Osteoblast (primary cell): ENCODE results near the gene RHBG. TPM values are rescaled to one million over a fixed set of nuclear protein-coding genes. Genes with fewer than 3 reads are reported as not detected.
"Not testable (repeated sequence)": the region's sequence is repeated elsewhere in the genome, so short reads cannot be mapped to it uniquely, and the experiment has no call there.

Experiments used
- DNase-seq: peaks from one replicate; pipeline ENCODE4 v3.0.0; 2011; ENCODE audit warnings: low spot score, mixed read lengths; ENCODE audit not compliant: insufficient read length; ENCODE audit errors: missing footprints
- H2AFZ ChIP-seq: 2 replicates; pipeline ENCODE4 v1.6.0; 2011; ENCODE audit warnings: mild to moderate bottlenecking, low read length
- H3K27ac ChIP-seq: 2 replicates; pipeline ENCODE4 v1.5.1; 2011; ENCODE audit warnings: mild to moderate bottlenecking, low read depth, low read length, moderate library complexity
- H3K27me3 ChIP-seq: 2 replicates; pipeline ENCODE4 v1.6.0; 2012; ENCODE audit warnings: mild to moderate bottlenecking, control low read depth, inconsistent platforms, low read length, moderate library complexity; ENCODE audit not compliant: insufficient read depth
- H3K36me3 ChIP-seq: 2 replicates; pipeline ENCODE4 v1.5.1; 2011; ENCODE audit warnings: mild to moderate bottlenecking, low read length, control low read depth, moderate library complexity; ENCODE audit not compliant: insufficient read depth
- H3K4me1 ChIP-seq: 2 replicates; pipeline ENCODE4 v1.5.1; 2011; ENCODE audit warnings: mild to moderate bottlenecking, low read length, control low read depth, moderate library complexity; ENCODE audit not compliant: insufficient read depth
- H3K4me2 ChIP-seq: 2 replicates; pipeline ENCODE4 v1.6.0; 2011; ENCODE audit warnings: mild to moderate bottlenecking, low read length; ENCODE audit not compliant: insufficient read depth
- H3K4me3 ChIP-seq: fragments of 200-600 bp; sonication (generic); 3 replicates; pipeline ENCODE4 v1.5.1; 2012; ENCODE audit warnings: mild to moderate bottlenecking, low read length, inconsistent platforms; ENCODE audit not compliant: insufficient read depth
- H3K79me2 ChIP-seq: 2 replicates; pipeline ENCODE4 v1.6.0; 2012; ENCODE audit warnings: mild to moderate bottlenecking, low read length, control low read depth, inconsistent platforms; ENCODE audit not compliant: insufficient read depth
- H3K9me3 ChIP-seq: 2 replicates; pipeline ENCODE4 v1.5.1; 2011; ENCODE audit warnings: low read depth, low read length, control low read depth
- H4K20me1 ChIP-seq: 2 replicates; pipeline ENCODE4 v1.6.0; 2012; ENCODE audit warnings: mild to moderate bottlenecking, low read length, control low read depth; ENCODE audit not compliant: insufficient read depth
- CTCF ChIP-seq: IDR thresholded peaks from 2 replicates; pipeline ENCODE4 v1.5.1; 2011; ENCODE audit warnings: mild to moderate bottlenecking, low read depth, low read length, moderate library complexity; ENCODE audit errors: extremely low read depth
- total RNA-seq: library from RNA; depleted of rRNA; stranded (reverse); fragments of >200 nt; gene quantifications from 2 replicates; pipeline ENCODE4 v1.2.3, GENCODE V29; 2012

Gene RHBG
- total RNA-seq, 1 donor, result not detected

DNA sequence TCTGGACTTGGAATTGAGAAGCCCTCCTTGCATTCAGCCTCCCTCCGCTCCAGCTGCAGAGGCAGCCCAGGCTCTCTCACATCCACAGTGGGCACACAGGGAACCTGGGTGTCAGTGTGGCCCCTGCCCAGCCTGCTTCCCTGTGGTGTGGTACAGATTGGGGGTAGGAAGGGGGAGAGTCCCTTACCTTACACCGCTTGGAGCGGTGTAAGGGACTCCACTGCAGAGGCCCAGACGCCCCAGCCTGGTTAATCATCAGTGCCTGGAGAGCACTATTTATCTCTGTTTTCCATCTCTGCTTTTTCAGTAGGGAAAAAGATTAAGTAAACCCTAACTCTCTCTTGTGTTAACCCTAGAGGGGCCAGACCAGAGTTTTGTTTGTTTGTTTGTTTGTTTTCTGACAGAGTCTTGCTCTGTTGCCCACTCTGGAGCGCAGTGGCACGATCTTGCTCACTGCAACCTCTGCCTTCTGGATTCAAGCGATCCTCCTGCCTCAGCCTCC, 803 bp upstream of the RHBG start:
- H3K27ac ChIP-seq, result no peak overlapping the region
- TF ChIP-seq CTCF, result no peak
- DNase-seq, result no peak

DNA sequence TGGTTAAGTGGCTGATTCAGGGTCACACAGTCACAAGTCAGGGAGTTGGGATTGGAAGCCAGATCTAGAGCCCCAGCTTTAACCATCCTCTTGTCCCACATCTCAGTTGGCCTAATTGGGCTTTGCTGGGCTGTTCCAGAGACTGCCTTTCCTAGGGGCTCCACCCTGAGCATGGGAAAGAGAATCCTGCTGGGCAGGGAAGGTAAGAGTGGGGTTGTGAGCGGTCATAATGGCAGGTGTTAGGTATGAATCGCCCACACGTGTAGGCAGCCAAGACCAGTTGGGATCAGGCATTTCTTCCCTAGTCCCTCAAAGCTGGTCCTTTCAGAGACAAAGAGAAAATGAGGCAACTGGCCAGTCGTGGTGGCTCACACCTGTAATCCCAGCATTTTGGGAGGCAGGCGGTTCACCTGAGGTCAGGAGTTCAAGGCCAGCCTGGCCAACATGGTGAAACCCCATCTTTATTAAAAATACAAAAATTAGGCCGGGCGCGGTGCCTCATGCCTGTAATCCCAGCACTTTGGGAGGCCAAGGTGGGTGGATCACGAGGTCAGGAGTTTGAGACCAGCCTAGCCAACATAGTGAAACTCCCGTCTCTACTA, 775 bp downstream of the RHBG start:
- not testable (repeated sequence) for H2AFZ ChIP-seq, H3K27ac ChIP-seq, H3K9me3 ChIP-seq, DNase-seq, H3K4me3 ChIP-seq, H3K36me3 ChIP-seq, H3K79me2 ChIP-seq, H4K20me1 ChIP-seq
- peaks cover 40% of the 10 kb centered on the region for H3K27me3 ChIP-seq
- peaks cover 10% of the 10 kb centered on the region for H3K4me1 ChIP-seq
- peak overlapping the region; percentile 74 for H3K4me2 ChIP-seq

More for the DNA sequence above, 803 bp upstream of the RHBG start:
- H3K9me3 ChIP-seq, result no peaks in the 10 kb centered on the region
- no peak overlapping the region for H3K4me3 ChIP-seq
- no peak overlapping the region for H3K4me2 ChIP-seq
- H3K36me3 ChIP-seq, result no peaks in the 10 kb centered on the region
- no peaks in the 10 kb centered on the region for H3K79me2 ChIP-seq
- no peak overlapping the region for H2AFZ ChIP-seq
- H3K4me1 ChIP-seq, result peaks cover 10% of the 10 kb centered on the region
- no peaks in the 10 kb centered on the region for H4K20me1 ChIP-seq
- peaks cover 36% of the 10 kb centered on the region for H3K27me3 ChIP-seq

DNA sequence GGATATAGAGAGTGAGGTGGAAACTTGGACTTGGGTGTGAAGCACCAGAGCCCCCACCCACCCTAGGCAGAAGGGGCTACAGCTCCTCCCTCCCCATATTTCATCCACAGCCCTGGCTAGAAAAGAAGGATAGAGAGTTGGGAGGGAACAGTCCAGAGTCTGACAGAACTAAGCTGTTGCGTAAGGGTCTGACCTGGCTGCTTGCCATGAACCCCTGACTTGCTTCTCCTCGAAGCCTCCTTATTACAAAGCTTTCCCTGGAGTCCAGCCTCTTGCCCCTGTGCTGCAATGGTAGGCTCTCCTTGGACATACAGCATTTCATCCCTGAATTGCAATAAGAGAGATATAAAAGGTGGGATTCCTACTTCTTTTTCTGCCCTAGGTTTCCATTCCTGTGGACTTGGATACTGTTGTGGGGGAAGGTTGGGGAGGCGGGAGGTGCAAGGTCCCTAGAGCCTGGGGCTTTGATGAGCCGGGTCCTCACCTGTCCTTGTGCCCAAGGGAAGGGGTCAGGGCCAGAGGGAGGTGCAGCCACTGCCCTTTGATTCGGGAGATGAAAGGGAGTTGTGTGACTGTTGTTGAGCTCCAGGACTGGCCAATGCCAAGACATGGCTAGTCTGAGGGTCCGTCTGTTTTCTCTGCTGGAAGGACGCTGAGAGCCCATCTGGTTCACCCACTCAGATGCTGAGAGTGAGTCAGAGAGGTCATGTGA, 2.7 kb downstream of the RHBG start:
- H3K79me2 ChIP-seq, result no peaks in the 10 kb centered on the region
- H3K4me2 ChIP-seq, result no peak overlapping the region
- H3K36me3 ChIP-seq, result no peaks in the 10 kb centered on the region
- H2AFZ ChIP-seq, result no peak overlapping the region
- H3K27ac ChIP-seq, result no peak overlapping the region
- peaks cover 37% of the 10 kb centered on the region for H3K27me3 ChIP-seq
- DNase-seq, result peak; percentile 91
- H3K4me1 ChIP-seq, result peaks cover 10% of the 10 kb centered on the region
- H3K9me3 ChIP-seq, result no peaks in the 10 kb centered on the region
- no peak for TF ChIP-seq CTCF
- no peaks in the 10 kb centered on the region for H4K20me1 ChIP-seq
- no peak overlapping the region for H3K4me3 ChIP-seq

DNA sequence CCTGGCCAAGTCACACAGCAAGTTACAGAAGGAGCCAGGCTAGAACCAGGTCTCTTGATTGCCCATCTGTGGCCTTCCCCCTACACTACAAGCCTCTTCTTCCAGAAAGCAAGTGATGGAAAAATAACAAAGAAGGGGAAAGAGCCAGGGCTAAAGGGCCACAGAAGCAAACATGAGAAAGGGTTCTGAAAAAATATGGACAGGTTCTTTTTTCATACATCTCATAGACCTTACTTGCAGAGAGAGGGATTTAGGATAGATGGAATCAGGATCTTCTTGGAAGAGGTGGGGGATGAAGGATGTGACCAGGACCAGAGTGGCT, 3.2 kb downstream of the RHBG start:
- no peak overlapping the region for H3K27ac ChIP-seq
- H3K4me1 ChIP-seq, result peaks cover 10% of the 10 kb centered on the region

More for the DNA sequence above, 3.2 kb downstream of the RHBG start:
- Histone ChIP-seq H3K27me3 (peaks cover 36% of the 10 kb centered on the region), H4K20me1 (no peaks in the 10 kb centered on the region), H3K36me3 (no peaks in the 10 kb centered on the region), H3K4me2 (no peak overlapping the region), H3K9me3 (no peaks in the 10 kb centered on the region), H2AFZ (no peak overlapping the region), H3K4me3 (no peak overlapping the region), H3K79me2 (no peaks in the 10 kb centered on the region)
- TF ChIP-seq CTCF, result no peak
- no peak for DNase-seq
